ENCODE results near the gene LUC7L.
"Not testable (repeated sequence)": the region's sequence is repeated elsewhere in the genome, so short reads cannot be mapped to it uniquely, and the experiment has no call there.

The LUC7L gene, protein sequence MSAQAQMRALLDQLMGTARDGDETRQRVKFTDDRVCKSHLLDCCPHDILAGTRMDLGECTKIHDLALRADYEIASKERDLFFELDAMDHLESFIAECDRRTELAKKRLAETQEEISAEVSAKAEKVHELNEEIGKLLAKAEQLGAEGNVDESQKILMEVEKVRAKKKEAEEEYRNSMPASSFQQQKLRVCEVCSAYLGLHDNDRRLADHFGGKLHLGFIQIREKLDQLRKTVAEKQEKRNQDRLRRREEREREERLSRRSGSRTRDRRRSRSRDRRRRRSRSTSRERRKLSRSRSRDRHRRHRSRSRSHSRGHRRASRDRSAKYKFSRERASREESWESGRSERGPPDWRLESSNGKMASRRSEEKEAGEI

DNA sequence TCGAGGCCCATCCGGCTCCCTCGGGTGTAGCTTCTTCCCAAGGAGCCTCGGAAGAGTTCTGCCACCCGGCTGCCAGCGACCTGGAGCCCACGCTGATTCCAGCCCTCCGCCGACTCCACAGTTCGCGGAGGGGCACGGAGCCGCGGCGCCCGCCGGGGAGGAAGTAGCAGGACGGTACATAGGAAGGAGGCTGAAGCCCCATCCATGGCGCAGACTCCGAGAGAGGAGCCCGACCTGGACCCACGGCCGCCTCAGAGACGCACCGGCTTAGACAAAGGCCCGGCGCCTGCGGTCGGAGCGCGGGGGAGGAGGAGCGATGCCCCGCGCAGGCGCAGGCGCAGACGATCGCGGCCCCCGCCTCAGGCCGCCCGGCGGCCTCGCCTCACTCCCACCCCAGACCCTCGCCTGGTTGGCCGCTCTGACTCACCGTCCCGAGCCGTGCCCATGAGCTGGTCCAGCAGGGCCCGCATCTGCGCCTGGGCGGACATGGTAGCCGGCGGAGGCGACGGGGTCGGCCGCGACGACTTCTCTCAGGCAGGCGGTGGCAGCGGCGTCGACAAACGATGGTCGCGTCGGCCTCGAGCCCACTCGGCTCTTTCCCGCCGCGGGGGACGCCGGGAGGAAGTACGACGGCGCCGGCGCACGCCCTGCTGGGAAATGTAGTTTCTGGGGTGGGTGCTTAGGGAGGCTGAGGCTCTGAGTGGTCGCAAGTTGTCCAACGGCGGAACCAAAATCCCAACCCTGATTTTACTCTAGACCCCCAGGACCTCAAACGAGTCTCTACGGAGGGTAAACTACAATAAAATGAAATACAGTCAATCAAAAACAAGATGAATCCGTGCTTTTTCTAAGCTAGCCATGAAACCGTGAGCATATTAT, at the start of gene LUC7L:
LUC7L (minus strand) TSS at position 598 of the 879 bp plus-strand sequence; CDS start at position 488, 110 bp downstream.
- DNase-seq (ENCODE audit: low read depth in 2 of 3, low spot score in 2 of 3) = peak; percentile 75 to 89 (median 80)

DNA sequence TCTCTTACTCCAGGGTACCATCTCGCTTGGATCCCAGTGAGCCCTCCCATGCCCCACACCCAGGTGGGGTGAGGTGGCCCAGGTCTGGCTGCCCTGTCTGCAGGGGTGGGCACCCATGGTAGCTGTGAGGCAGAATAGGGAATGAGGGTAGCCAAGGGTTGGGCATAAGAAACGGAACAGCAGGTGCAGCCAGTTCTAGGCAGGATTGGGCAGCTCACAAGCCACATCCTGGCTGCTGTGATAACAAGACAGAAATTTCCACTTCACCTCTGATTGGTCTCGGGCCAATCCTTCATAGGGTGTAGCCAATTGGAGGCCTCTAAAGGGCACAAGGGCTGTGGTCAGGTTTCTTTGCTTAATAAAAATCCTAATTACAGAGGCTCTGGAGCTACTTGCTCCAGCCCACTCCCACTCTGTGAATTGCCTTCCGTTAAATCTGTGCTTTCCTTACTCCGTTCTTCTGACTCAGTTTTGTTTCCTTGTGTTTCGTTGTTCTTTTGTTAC, 49.7 kb upstream of the LUC7L start:
- no peak for DNase-seq (ENCODE audit: low read depth in 2 of 3, low spot score in 2 of 3)

DNA sequence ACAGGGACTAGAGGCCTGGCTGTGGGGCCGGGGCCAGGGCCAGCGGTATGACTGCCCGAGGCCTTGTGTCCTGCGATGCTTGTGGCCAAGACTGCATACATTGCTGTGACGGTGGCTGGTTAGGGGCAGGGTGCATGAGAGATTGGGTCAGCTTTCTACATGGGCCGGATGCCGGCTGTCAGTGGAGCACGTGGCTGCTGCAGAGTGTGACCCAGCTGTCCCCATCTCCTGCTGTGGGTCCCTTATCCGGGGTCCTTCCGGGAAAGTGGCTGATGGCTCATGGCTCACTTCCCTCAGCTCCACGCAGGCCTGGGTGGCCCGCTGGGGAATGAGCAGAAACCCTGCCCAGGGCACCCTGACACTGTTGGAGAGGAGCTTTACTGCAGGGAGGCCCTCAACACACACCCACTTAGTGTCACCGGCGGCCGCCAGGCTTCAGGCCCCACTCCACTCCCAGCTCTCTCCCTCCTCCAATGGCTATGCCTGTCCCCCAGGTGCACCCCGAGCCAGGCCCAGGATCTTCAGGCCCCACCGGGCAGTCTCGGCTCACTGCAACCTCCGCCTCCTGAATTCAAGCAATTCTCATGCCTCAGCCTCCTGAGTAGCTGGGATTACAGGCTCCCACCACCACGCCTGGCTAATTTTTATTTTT, 47.3 kb upstream of the LUC7L start:
- no peak for DNase-seq (ENCODE audit: low read depth in 2 of 3, low spot score in 2 of 3)

DNA sequence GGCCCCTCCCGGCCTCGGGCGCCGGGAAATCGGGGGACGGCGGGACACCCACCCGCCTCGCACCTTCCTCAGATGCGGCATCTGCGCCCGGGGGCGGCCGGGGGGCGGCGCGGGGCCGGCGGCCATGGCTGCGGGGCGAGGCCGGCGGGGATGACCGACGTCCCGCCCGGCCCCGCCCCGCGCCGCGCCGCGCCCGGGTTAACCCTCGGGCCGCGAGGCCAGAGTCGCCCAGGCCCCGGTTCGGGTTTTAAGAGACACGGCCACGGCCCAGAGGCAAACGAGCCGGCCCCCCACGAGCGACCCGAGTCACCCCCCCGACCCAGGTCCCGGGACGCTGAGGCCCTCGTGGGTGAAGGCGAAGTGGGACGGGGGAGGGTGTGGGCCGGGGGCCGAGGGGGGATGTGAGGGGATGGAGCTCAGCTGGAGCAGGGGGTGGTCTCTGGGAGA, 46.6 kb upstream of the LUC7L start, which contains the start of gene RGS11:
RGS11 (minus strand) TSS at position 159 of the 447 bp plus-strand sequence; CDS start at position 126, 33 bp downstream.
- no peak for DNase-seq (ENCODE audit: low read depth in 2 of 3, low spot score in 2 of 3)

DNA sequence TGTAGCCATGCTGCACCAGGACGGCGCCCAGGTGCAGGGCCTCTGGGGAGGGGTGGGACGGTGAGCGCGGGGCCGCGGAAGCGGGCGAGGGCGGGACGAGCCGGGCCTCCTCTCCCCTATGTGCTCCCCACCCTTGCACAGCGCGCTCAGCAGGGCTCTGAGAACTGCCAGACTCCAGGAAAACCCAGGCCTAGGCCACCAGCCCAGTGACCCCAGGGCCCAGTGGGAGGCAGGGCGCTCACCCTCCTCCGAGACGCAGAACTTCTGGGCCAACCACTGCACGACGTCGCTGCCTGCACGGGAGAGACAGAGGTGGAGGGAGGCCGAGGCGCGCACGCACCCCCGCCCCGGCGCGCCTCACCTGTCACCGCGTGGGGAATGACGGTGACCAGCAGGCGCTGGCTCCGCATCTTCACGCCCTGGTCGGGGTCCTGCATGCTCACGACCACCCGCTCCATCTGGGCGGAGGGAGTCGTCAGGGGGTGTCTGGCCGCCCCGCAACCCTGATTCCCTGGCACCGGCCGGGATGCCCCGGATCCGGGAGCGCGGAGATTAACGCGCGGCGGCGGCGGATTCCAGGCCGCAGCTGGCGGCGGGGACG, 45.9 kb upstream of the LUC7L start:
- DNase-seq (ENCODE audit: low read depth in 2 of 3, low spot score in 2 of 3) = no peak

DNA sequence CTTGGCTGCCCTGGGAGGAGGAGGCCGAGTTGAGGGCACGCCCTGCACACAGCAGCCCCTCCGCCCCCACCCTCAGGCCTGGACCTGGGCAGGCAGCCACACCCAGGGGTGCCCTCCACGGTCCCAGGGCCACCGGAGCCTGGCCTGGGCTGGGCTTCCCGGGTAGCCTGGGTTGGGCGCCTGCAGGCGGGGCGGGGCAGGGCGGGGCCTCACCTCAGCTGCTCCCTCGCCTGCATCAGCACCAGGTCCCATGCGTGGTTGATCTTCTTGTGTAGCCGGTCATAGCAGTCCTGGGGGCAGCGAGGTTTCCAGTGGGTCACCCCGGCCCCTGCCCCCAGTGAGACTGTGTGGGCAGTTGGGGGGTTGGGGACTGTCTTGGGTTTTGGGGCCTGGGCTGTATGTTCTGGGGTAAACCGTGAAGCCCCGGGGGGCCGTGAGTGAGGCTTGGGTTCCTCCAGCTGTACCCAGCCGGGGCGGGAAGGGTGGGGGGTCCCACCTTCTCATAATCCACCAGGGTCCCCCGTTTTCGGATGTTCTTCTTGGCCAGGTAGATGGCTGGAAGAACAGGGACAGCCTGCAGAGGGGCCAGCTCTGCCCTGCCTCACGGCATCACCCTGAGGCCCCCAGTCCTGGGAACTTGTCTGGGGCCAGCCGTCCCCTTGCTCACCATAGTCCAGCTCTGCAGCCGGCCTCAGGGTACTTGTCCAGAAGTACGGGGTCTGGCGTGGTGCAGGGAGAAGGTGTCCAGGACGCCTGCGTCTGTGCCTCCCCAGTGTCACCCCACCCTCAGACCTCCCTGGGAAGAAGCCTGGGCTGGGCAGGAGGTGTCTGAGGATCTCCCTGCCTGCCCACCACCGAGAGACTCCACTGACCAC, 44.5 kb upstream of the LUC7L start:
- no peak for DNase-seq (ENCODE audit: low read depth in 2 of 3, low spot score in 2 of 3)

DNA sequence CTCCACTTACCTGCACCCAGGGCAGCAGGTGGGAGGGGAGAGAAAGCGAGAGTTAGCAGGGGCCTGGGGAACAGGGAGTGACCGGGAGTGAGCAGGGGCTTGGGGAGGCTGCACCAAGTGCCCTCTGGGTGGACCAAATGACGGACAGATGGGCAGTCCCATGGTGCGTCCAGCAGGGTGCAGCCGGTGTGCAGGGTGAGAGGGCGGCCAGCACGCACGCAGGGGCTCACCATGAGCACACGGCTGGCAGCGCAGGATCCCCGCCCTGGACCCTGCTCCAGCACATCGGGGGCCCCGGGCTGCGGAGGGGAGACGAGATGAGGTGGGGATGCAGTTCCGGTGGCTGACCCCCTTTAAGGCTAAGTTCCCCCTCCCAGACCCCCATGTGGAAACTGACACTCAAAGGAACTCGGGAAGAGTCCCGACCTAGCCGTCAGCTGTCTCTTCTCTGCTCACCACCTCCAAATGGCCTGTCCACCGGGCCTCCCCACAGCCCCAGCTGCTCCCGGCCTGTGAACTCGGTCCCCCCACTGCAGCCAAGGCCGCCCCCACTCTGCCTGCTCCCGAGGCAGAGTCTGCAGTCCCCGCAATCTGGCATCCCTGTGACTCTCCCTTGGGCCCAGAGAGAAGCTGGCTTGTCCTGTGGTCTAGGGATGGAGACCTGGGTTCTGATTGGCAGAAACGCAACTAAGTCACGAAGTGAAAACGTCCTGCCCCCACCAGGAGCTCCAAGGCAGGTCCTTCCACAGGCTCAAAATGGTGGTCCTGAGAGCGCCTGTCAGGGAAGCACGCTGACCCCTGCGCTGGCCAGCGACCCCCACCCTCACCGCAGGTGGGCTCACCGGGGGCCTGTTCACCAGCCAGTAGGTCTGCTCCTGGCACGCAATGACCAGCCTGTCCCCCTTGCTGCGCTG, 43.6 kb upstream of the LUC7L start:
- no peak for DNase-seq (ENCODE audit: low read depth in 2 of 3, low spot score in 2 of 3)

DNA sequence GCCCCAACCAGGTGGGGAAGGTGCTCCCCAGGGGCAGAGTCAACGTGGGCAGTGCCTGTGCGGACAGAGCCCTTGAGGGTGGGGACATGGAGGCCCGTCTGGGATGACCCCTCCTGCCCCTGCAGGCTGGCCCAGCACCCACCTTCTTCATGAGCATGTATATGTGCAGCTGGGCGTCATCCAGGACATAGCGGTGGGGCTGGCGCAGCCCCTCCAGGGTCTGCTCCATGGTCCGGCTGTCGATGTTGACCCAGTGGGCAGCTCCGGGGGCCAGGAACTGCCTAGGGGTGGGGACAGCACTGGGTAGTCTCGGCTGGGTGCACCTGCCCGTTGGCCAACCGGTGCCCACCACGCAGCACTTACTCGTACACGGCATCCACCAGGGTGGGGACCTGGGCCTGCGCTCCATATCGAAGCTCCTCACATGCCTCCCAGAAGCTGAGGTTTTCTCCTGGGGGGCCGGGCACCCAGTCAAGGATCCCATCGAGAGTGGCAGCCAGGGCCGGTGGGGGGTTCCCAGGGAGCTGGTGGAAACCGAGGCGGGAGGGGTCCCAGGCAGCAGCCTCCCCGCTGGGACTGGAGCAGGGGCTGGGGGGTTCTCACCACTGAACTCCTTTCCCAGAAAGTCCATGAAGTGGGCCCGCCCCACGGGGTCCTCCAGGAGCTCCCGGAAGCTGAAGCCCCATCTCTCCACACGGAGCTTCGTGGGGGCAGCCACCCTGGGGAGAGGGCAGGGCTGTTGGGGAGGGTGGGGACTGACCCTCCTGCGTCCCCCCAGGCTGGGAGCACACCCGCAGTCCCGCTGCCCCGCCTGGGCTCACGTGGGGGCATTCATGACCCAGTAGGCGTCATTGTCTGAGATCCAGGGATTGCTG, 41.4 kb upstream of the LUC7L start:
- no peak for DNase-seq (ENCODE audit: low read depth in 2 of 3, low spot score in 2 of 3)

DNA sequence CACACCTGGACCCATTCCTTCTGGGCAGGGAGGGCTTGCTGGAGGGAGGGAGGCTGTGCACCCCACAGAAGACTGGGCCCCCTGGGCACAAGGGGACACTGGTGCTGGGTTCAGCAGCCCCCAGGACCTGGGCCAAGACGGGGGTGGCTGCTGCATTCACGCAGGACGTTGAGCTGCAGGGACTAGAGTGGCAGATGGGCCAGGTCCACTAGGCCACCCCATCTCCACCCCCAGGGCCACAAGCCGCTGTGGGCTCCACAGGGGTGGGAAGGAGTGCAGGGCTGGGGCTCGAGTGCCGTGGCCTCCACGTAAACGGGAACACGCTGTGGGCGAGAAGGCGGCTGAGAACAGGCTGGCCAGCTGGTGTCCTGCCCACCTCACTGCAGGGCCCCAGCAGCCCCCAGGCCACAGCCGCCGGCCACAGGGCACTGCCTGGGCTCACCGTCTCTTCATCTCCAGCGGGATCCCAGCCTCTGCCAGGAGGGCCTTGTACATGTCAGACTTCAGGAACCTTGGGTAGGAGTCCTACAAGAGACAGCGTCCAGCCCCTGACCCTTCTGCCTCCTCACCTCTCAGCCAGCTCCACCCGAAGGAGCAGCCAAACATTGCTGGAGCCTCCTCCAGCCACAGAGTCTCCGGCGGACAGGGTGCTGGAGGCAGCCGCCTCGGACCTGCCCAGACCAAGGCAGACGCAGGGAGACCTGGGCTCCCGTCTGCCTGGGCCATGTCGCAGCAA, 40.0 kb upstream of the LUC7L start:
- DNase-seq (ENCODE audit: low read depth in 2 of 3, low spot score in 2 of 3) = no peak

DNA sequence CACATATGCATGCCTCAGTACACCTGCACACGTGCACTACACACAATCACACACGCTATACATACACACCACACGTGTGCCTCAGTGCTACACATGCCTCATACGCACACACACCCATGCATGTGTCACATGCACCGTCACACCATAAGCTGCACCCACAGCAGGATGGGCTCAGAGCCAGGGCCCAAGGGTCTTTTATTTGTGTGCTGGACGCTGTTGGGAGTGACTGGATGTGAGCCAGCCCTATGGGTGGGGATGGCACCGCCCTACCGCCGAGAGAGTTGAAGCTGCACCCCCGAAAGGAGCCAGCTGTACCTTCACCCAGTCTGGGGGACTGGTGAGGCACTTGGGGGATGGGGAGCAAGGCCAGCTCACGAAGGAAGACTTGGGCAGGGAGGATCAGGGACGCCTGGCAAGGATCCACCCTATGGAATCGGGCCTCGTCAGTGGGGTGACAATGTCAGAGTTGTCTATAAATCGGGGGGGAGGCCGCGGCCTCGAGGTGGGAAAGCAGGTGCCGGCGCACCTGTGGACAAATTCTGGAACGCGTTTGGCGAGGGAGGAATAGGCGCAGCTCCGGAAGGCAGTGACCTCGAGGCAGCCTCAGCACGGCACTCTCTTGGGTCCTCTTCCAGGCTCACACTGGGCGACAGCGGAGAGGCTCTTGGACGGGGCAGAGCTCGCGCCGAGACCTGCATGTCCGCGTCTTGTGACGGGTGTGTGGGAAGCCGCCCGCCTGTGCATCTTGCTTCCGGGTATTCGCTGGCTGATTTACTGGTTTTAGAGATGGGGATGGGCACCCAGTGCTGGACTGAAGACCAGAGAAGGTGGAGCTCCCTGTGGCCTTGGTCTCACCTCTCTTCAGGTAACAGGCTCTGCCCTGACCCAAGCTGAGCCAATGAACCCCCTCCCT, 39.1 kb upstream of the LUC7L start:
- DNase-seq (ENCODE audit: low read depth in 2 of 3, low spot score in 2 of 3) = no peak

DNA sequence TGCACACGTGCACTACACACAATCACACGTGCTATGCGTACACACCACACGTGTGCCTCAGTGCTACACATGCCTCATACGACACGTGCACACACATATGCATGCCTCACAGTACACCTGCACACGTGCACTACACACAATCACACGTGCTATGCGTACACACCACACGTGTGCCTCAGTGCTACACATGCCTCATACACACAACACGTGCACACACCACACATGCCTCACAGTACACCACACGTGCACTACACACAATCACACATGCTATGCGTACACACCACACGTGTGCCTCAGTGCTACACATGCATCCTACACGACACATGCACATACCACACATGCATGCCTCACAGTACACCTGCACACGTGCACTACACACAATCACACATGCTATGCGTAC, 38.3 kb upstream of the LUC7L start:
- DNase-seq (ENCODE audit: low read depth in 2 of 3, low spot score in 2 of 3) = not testable (repeated sequence)

DNA sequence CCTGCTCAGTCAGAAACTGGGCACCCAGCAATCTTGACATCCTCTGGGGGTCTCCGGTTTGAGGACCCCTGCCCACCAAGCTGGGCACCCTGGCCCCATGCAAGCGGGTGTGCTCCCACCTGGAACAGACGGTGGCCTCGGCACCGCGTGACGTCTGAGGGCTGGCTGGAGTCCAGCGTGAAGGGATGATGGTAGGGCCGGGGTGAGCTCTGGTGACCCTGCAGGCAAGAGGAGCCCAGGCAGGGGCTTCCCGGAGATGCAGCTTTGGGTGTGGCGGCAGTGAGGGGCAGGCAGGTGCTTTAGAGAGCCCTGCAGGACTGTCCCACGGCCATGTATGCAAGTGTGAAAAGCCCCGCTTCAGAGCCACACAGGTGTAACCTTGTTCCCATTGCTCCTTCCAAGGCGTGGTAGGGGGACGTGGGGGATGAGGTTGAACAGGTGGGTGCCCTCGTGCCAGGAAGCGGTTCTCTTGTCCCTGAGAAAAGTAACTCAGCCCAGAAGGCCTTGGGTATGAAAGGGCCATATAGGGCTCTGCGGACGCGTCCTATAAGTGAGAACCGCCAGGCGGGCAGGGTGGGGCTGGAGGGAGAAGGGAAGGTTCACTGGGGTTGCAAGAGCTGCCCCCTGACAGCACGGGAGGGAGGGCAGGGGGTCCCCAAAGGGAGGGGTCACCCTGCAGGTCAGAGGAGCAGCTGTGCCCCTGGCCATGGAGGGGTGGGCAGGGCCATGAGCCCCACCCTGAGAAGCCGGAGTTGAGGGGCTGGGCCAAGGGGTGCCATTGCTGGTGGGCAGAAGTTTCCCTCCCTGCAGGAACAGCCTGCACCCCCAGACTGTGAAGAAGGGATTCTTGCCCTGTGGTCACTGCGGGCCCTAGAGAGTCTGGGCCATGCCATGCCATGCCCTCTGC, 37.3 kb upstream of the LUC7L start:
- DNase-seq (ENCODE audit: low read depth in 2 of 3, low spot score in 2 of 3) = no peak

DNA sequence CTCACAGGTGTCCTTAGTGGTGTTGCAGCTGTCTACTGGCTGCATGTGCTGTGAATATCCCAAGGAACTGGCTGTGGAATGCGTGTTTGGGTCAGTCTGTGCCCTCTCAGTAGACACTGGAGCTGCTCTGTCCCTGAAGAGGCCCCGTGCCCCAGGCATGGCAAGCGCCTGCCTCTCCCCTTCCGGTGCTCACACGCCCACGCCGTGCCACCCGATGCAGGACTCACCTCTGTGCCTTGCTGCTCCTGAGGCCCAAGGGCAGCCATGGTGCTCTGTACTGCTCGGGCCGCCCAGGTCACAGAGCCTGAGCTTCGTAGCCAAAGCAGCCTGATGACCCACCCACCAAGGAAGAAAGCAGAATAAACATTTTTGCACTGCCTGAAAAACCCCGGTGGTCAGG, 36.5 kb upstream of the LUC7L start:
- DNase-seq (ENCODE audit: low read depth in 2 of 3, low spot score in 2 of 3) = no peak

DNA sequence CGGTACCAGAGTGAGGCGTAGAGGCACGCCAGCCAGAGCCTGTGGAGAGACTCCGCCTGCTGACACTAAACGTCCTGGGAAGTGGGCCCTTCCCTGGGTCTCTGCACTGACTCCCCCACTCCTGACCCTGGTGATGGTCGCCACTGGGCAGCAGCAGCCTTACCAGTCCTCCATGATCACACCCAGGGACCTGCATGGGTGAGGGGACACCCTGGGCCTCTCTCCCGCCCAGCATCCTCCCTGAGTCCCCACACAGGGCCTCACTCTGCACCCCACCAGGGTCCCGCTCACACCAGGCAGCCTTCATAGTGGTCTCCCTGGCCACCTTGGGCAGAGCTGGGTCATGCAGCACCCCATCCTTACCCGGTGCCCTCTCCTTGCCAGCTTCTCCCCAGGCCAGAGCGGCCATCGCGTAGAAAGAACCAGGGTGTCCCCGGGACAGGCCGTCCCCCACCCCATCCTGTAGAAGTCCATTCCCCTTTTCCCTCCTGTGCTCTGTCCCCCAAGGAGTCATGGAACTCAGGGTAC, 35.8 kb upstream of the LUC7L start:
- no peak for DNase-seq (ENCODE audit: low read depth in 2 of 3, low spot score in 2 of 3)

DNA sequence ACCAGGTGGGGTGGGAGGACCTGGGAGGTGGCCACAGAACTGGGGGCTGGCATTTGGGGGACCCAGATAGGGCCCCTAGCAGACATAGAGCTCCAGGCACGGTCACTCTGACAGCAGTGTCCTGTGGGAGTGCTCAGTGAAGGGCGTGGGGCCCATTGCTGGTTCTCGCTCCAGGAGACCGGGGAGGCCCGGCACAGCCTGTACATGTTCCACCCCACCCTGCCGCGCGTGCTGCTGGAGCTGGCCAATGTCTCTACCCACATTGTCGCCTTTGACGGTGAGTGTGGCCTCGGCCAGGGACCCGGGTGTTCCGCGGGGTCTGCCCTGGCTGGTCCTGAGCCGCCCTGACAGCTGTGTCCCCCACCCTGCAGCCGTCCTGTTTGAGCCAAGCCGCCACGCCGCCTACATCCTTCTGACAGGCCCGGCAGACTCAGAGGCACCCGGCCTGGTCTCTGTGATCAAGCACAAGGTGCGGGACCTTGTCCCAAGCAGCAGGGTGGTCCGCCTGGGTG, 35.2 kb upstream of the LUC7L start:
- no peak for DNase-seq (ENCODE audit: low read depth in 2 of 3, low spot score in 2 of 3)

Data from activated CD8-positive, alpha-beta memory T cell treated with anti-CD3 and anti-CD28 coated beads for 48 hours (primary cell).